BLaER1 treated with 17β-estradiol and CSF1 and Interleukin-3, amounts not matched to agents 10 nM and 100 nM (cell line): Measurements from ENCODE around the gene KCNK10.
A peak's percentile ranks its signal among the peaks of the same experiment; 100 is the strongest.

Experiments used
- H3K27ac ChIP-seq, 11 experiments: shearing (Covaris generic); formaldehyde crosslinking; 2 replicates each; pipeline ENCODE4 v1.8.1; 2022
- H3K27me3 ChIP-seq, 11 experiments: shearing (Covaris generic); formaldehyde crosslinking; 2 replicates each; pipeline ENCODE4 v1.8.1; 2022
- H3K36me3 ChIP-seq, 11 experiments: shearing (Covaris generic); formaldehyde crosslinking; 2 replicates each; pipeline ENCODE4 v1.8.1; 2022
- H3K4me1 ChIP-seq, 10 experiments: shearing (Covaris generic); formaldehyde crosslinking; 2 replicates each; pipeline ENCODE4 v1.8.1; 2022
- H3K4me2 ChIP-seq, 11 experiments: shearing (Covaris generic); formaldehyde crosslinking; 2 replicates each; pipeline ENCODE4 v1.8.1; 2022
- H3K4me3 ChIP-seq, 10 experiments: shearing (Covaris generic); formaldehyde crosslinking; 2 replicates each; pipeline ENCODE4 v1.8.1; 2022
- H3K9ac ChIP-seq, 11 experiments: shearing (Covaris generic); formaldehyde crosslinking; 2 replicates each; pipeline ENCODE4 v1.8.1; 2022
- H3K9me3 ChIP-seq, 11 experiments: shearing (Covaris generic); formaldehyde crosslinking; replicated peaks in 1 of 11; 2 replicates each; pipeline ENCODE4 v1.8.1; 2022
- H4K20me1 ChIP-seq, 11 experiments: shearing (Covaris generic); formaldehyde crosslinking; 2 replicates each; pipeline ENCODE4 v1.8.1; 2022
- Cebpa-rat ChIP-seq, 11 experiments: shearing (Covaris generic); IDR thresholded peaks; 2 replicates each; pipeline ENCODE4 v1.8.1; 2022

The KCNK10 gene

GRCh38 chr14:88225721-88226120 lies 97.3 kb downstream of the KCNK10 start:
- Histone ChIP-seq H3K36me3 (peaks cover 10 to 47% (median 22%) of the 10 kb centered on the region in 11 experiments; a peak in 17 of 22 replicates), H3K9me3 (peaks cover 35 to 45% (median 37%) of the 10 kb centered on the region in 11 experiments), H3K4me1 (peaks cover 0 to 10% (median 0%) of the 10 kb centered on the region in 10 experiments; a peak in 7 of 20 replicates), H3K27ac (no peak overlapping the region), H3K9ac (no peak overlapping the region), H4K20me1 (no peaks in the 10 kb centered on the region), H3K4me3 (no peak overlapping the region), H3K4me2 (peak overlapping the region in 5 of 11 experiments; percentile 1 to 36 (median 17); a peak in 5 of 22 replicates), H3K27me3 (no peaks in the 10 kb centered on the region)
- TF ChIP-seq Cebpa-rat (IDR thresholded peaks at IDR 0.05): no peak

DNA sequence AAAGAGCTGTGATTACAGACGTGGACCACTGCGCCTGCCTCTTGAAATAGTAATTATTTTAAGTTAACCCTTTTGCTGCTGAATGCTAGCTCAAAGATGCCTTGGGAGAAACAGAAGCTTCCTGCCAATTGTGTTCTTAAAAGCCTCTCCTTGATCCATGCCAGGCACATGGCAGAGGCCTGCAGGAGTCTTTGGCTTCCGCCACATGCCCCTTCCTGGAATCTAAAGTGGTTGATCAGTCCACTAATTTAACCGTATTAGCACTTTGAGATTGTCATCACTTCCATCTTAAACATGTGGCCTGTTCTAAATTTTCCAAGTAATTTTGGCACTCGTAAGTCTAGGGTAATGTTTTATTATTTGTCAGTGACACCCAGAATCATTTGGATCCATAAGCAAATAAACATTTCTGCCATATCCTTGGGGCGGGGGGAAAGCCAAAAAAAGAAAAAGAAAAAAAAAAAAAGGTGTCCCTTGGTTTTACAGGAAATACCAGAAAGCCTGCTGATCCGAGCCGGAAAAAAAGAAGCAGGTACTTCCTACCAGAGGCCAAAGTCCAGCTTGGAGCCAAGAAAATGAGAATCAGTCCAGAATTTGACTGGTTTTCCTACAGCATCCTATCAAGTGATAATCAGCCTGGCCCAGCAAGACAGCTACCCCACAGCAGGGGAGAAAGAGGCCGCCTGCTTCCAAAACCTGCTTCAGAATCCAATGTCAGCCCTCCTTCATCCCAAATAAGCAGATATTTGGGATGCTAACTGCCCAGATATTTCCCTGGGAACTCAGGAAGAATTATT lies 104.8 kb downstream of the KCNK10 start:
- peaks cover 6 to 39% (median 17%) of the 10 kb centered on the region in 11 experiments; a peak in 17 of 22 replicates for H3K36me3 ChIP-seq
- no peak overlapping the region for H3K4me3 ChIP-seq
- no peak overlapping the region for H3K27ac ChIP-seq
- no peaks in the 10 kb centered on the region for H4K20me1 ChIP-seq
- H3K27me3 ChIP-seq: no peaks in the 10 kb centered on the region
- no peaks in the 10 kb centered on the region for H3K4me1 ChIP-seq
- no peak overlapping the region for H3K9ac ChIP-seq
- peaks cover 27 to 53% (median 40%) of the 10 kb centered on the region in 11 experiments for H3K9me3 ChIP-seq
- H3K4me2 ChIP-seq: no peak overlapping the region
- TF ChIP-seq Cebpa-rat (IDR thresholded peaks at IDR 0.05): no peak

DNA sequence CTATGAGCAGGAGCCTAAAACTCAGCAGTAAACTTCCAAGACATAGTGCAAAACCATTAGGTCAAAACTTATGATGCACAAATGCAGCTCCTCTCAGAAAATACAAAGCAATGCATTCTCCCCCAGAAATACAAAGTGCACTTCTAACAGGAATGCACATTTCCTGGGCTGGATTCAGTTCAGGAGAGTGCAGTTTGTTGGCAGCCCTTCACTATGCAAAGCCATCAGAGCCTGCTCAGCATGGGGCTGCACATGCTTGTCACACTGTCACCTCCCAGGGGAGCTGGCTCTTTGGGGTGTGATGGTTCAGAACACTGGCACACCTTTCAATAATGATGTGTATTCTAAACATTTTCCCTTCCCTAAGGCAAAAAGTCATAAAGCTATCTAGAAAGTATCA lies 110.4 kb downstream of the KCNK10 start:
- Histone ChIP-seq H3K4me2 (peak overlapping the region in 6 of 11 experiments; percentile 21 to 90 (median 46); a peak in 11 of 22 replicates), H3K4me1 (peaks cover 36 to 55% (median 50%) of the 10 kb centered on the region in 10 experiments), H3K9me3 (peaks cover 0 to 15% (median 7%) of the 10 kb centered on the region in 11 experiments; a peak in 10 of 22 replicates), H4K20me1 (no peaks in the 10 kb centered on the region), H3K36me3 (peaks cover 0 to 7% (median 0%) of the 10 kb centered on the region in 11 experiments; a peak in 3 of 22 replicates), H3K27ac (peak overlapping the region in 2 of 11 experiments; percentile 11 to 84; a peak in 2 of 22 replicates), H3K4me3 (no peak overlapping the region), H3K27me3 (no peaks in the 10 kb centered on the region), H3K9ac (no peak overlapping the region)
- no peak for TF ChIP-seq Cebpa-rat (IDR thresholded peaks at IDR 0.05)

GRCh38 chr14:88210426-88210825 lies 112.6 kb downstream of the KCNK10 start:
- H4K20me1 ChIP-seq: no peaks in the 10 kb centered on the region
- H3K27ac ChIP-seq: peak overlapping the region; percentile 6 to 89 (median 51); a peak in 17 of 22 replicates

DNA sequence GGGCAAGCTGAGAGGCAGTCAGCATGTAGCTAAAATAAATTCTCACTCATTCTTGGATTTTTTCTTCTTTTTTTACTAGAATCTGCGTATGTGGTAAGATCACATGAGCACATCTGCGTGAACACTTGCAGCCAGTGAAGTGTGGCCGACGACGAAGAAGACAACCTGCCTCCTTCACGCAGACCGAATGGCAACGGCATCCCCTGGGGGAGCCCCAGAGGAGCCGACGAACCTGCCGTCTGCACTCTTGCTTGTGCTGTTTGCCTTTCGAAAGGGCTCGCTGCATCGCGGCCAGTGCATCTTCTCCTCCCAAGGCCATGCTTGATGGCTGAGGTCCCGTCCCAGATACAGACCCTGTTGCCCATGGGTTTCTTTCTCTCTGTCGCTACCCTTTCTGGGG lies 113.8 kb downstream of the KCNK10 start:
- Histone ChIP-seq H3K27me3 (no peaks in the 10 kb centered on the region), H3K9ac (peak overlapping the region; percentile 9 to 79 (median 50); a peak in 19 of 22 replicates), H4K20me1 (no peaks in the 10 kb centered on the region), H3K27ac (peak overlapping the region in 10 of 11 experiments; percentile 42 to 89 (median 64); a peak in 20 of 22 replicates), H3K36me3 (peaks cover 0 to 8% (median 0%) of the 10 kb centered on the region in 11 experiments; a peak in 1 of 22 replicates), H3K4me2 (peak overlapping the region; percentile 79 to 96 (median 88)), H3K9me3 (peaks cover 0 to 24% (median 11%) of the 10 kb centered on the region in 11 experiments; a peak in 11 of 22 replicates), H3K4me3 (peak overlapping the region; percentile 20 to 54 (median 45); a peak in 17 of 20 replicates), H3K4me1 (peaks cover 36 to 72% (median 57%) of the 10 kb centered on the region in 10 experiments)
- no peak for TF ChIP-seq Cebpa-rat (IDR thresholded peaks at IDR 0.05)

More at GRCh38 chr14:88210426-88210825, 112.6 kb downstream of the KCNK10 start:
- H3K4me3 ChIP-seq: no peak overlapping the region
- peak overlapping the region in 4 of 11 experiments; percentile 54 to 79 (median 75); a peak in 8 of 22 replicates for H3K9ac ChIP-seq
- H3K4me1 ChIP-seq: peaks cover 36 to 72% (median 57%) of the 10 kb centered on the region in 10 experiments
- H3K9me3 ChIP-seq: peaks cover 0 to 26% (median 11%) of the 10 kb centered on the region in 11 experiments; a peak in 11 of 22 replicates
- H3K4me2 ChIP-seq: peak overlapping the region; percentile 79 to 96 (median 88)
- no peaks in the 10 kb centered on the region for H3K27me3 ChIP-seq
- H3K36me3 ChIP-seq: peaks cover 0 to 8% (median 0%) of the 10 kb centered on the region in 11 experiments; a peak in 1 of 22 replicates
- no peak for TF ChIP-seq Cebpa-rat (IDR thresholded peaks at IDR 0.05)

GRCh38 chr14:88208858-88209257 lies 114.2 kb downstream of the KCNK10 start:
- H3K4me3 ChIP-seq: peak overlapping the region; percentile 20 to 54 (median 45); a peak in 16 of 20 replicates
- peaks cover 36 to 72% (median 57%) of the 10 kb centered on the region in 10 experiments for H3K4me1 ChIP-seq
- H3K9me3 ChIP-seq: peaks cover 0 to 24% (median 11%) of the 10 kb centered on the region in 11 experiments; a peak in 11 of 22 replicates
- H3K4me2 ChIP-seq: peak overlapping the region; percentile 79 to 96 (median 88)
- peak overlapping the region in 10 of 11 experiments; percentile 42 to 89 (median 64); a peak in 20 of 22 replicates for H3K27ac ChIP-seq
- H3K36me3 ChIP-seq: peaks cover 0 to 8% (median 0%) of the 10 kb centered on the region in 11 experiments; a peak in 1 of 22 replicates
- no peaks in the 10 kb centered on the region for H4K20me1 ChIP-seq
- H3K27me3 ChIP-seq: no peaks in the 10 kb centered on the region
- H3K9ac ChIP-seq: peak overlapping the region; percentile 9 to 79 (median 50); a peak in 19 of 22 replicates
- peak in 2 of 11 experiments; percentile 24 to 45; a peak in 2 of 22 replicates for TF ChIP-seq Cebpa-rat (IDR thresholded peaks at IDR 0.05)

GRCh38 chr14:88204221-88204620 lies 118.8 kb downstream of the KCNK10 start:
- Histone ChIP-seq H3K9ac (no peak overlapping the region), H3K4me1 (peaks cover 16 to 33% (median 23%) of the 10 kb centered on the region in 10 experiments), H3K4me3 (no peak overlapping the region), H4K20me1 (no peaks in the 10 kb centered on the region), H3K27me3 (no peaks in the 10 kb centered on the region), H3K27ac (no peak overlapping the region), H3K36me3 (peaks cover 0 to 8% (median 0%) of the 10 kb centered on the region in 11 experiments; a peak in 1 of 22 replicates), H3K4me2 (no peak overlapping the region), H3K9me3 (peaks cover 0 to 16% (median 5%) of the 10 kb centered on the region in 11 experiments; a peak in 8 of 22 replicates)
- no peak for TF ChIP-seq Cebpa-rat (IDR thresholded peaks at IDR 0.05)

- no peak overlapping the region for H3K4me2 ChIP-seq
- H3K36me3 ChIP-seq: peaks cover 0 to 8% (median 0%) of the 10 kb centered on the region in 11 experiments; a peak in 1 of 22 replicates
- no peak for TF ChIP-seq Cebpa-rat (IDR thresholded peaks at IDR 0.05)
- H4K20me1 ChIP-seq: no peaks in the 10 kb centered on the region
- H3K27ac ChIP-seq: no peak overlapping the region
- H3K27me3 ChIP-seq: no peaks in the 10 kb centered on the region
- peaks cover 0 to 16% (median 5%) of the 10 kb centered on the region in 11 experiments; a peak in 8 of 22 replicates for H3K9me3 ChIP-seq
- H3K9ac ChIP-seq: no peak overlapping the region
- no peak overlapping the region for H3K4me3 ChIP-seq
- H3K4me1 ChIP-seq: peaks cover 6 to 27% (median 14%) of the 10 kb centered on the region in 10 experiments
Measured at GRCh38 chr14:88203291-88203690, 119.8 kb downstream of the KCNK10 start.
